ENCODE data around the gene NPR3.

NPR3 gene

DNA sequence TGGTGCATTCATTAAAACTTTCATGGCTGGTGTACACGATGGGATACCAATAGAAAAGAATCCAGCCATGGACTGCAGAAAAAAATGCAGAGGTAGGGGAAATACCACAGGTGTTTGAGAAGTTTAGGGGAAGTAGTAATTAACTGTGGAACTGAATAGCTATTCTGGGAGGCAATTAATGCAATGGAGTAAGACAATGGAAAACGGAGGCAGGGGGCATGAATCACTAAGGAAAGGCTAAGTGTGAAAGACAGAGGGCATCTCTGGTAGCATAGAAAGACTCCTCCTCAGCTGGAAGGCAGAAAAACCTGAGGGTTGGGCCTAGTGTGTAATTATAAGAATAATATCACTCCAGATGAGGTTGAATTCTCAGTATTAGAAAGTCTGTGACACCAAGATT lies 30.9 kb upstream of the NPR3 start:
- TF ChIP-seq, protein P1, sequence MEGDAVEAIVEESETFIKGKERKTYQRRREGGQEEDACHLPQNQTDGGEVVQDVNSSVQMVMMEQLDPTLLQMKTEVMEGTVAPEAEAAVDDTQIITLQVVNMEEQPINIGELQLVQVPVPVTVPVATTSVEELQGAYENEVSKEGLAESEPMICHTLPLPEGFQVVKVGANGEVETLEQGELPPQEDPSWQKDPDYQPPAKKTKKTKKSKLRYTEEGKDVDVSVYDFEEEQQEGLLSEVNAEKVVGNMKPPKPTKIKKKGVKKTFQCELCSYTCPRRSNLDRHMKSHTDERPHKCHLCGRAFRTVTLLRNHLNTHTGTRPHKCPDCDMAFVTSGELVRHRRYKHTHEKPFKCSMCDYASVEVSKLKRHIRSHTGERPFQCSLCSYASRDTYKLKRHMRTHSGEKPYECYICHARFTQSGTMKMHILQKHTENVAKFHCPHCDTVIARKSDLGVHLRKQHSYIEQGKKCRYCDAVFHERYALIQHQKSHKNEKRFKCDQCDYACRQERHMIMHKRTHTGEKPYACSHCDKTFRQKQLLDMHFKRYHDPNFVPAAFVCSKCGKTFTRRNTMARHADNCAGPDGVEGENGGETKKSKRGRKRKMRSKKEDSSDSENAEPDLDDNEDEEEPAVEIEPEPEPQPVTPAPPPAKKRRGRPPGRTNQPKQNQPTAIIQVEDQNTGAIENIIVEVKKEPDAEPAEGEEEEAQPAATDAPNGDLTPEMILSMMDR (conservative IDR thresholded peaks at IDR 0.05; ENCODE audit: low read length) = no peak
- DNase-seq (ENCODE audit: low read depth) = no peak
- H3K4me3 ChIP-seq (ENCODE audit: low read length) = no peak overlapping the region

DNA sequence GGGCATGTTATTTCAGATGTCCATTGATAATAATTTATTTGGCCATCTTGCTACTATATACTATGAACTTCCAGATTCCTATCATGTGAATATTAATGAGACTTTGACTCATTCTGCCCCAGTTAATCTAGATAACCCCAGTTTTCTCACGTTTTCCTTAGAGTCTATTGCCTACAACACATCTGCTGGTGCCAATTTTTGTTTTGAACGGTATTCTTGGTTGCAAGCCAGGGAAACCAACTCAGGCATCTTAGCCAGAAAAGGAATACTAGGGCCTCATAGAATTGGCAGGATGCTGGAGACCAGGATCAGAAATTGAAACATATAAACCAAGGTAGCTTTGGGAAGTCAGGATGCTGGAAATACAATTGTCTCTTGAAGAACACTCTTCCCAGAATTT lies 28.0 kb upstream of the NPR3 start:
- H3K4me3 ChIP-seq (ENCODE audit: low read length) = no peak overlapping the region
- TF ChIP-seq, protein P1 (conservative IDR thresholded peaks at IDR 0.05; ENCODE audit: low read length) = no peak
- peak; percentile 29 for DNase-seq (ENCODE audit: low read depth)

DNA sequence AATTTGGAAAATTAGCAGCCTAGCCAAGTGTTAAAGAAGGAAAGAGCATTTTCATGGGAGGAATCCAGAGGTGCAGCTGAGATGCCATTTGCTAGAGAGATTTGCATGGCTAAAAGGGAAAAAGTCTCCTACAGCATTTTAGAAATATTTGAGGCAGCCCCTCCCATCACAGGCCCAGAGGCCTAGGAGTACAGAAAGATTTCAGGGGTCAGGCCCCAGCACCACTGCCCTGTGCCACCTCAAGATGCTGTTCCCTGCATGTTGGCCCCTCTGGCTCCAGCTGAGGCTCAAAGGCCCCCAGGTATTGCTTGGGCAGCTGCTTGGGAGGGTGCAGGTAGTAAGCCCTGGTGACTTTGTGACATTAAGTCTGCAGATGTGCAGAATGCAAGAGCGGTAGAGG lies 26.9 kb upstream of the NPR3 start:
- TF ChIP-seq, protein P1 (conservative IDR thresholded peaks at IDR 0.05; ENCODE audit: low read length) = no peak
- DNase-seq (ENCODE audit: low read depth) = no peak
- H3K4me3 ChIP-seq (ENCODE audit: low read length) = no peak overlapping the region

DNA sequence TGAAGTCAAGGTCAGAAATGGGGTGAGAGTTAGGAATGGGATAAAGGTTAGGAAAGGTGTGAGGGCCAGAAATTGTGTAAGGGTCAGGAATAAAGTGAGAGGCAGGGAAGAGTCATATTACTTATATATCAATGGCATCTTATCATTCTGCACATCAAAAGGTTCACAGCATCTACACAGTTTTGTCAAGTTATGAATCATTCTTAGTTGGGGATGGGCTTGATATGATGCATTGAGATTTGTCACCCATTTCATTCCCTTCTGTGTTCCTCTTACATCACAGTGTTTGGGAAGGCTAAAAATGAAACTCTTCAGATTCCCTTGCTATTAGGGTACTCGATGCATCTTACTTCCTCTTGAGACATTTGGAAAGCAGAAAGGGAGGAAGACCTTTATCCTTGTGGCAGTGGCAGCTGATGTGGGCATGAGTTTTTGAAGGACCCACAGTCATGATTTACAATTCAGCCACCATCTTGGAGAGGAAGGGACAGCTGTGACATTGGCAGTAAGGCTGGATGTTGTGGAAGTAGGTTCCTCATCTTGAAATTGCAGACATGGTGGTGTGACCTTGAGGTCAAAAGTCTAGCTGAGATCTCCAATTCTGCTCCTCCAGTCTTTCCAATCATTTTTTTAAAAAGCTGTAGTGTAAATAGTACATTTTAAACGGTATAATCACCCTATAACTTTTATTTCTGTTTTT lies 24.2 kb upstream of the NPR3 start:
- DNase-seq (ENCODE audit: low read depth) = peak; percentile 4
- TF ChIP-seq, protein P1 (conservative IDR thresholded peaks at IDR 0.05; ENCODE audit: low read length) = no peak
- H3K4me3 ChIP-seq (ENCODE audit: low read length) = no peak overlapping the region

DNA sequence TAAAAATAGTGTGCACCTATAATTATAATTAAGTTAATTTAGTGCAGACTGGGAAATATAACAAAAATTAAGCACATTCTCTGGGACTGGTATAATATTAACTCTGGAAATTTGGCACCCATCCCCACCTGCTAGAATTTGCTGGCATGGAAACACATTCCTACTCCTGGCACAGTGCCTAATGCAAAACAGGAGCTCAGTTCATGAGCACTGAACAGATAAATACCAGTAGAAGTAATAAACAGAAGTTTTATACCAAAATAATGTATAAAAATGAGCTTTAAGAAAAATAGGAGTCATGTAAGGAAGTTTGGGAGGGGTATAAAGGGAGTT lies 23.7 kb upstream of the NPR3 start:
- DNase-seq (ENCODE audit: low read depth) = peak; percentile 76
- TF ChIP-seq, protein P1 (conservative IDR thresholded peaks at IDR 0.05; ENCODE audit: low read length) = no peak

DNA sequence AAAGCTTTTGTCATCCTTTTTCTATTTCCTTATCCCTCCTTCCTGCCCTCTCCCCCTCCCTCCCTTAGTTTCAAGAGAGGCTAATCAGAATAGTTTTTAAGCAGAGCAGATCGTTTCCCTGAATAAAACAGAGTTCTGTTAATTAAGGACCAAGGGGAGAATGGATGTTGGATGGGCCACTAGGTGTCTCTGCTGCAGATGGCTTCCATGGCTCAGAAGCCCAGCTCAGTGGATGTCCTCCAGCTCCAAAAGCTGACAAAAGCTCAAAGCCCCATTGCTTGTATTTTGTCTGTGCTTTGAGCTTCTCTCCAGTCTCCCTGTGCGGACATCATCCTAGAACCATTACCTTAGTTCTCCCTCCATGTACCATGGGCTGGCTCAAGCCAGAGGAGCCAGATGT lies 21.0 kb upstream of the NPR3 start:
- DNase-seq (ENCODE audit: low read depth) = peak; percentile 8

More for the DNA sequence above, 23.7 kb upstream of the NPR3 start:
- H3K4me3 ChIP-seq (ENCODE audit: low read length) = no peak overlapping the region

DNA sequence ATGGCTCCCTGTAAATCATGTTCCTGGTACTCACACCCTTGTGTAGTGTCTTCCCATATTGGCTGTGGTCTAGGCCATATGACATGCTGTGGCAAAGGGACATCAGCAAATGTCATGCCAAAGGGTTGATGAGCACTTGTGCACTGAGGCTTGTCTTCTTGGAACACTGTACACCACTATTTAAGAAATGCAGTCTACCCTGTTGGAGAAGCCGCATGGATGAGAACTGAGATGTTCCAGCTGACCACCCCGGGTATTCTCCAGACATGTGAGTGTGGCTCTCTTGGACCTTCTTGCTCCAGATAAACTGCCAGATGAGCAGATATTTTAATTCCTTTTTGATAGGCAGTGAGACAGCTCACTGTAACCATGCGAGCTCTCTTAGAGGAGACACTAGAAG lies 20.5 kb upstream of the NPR3 start:
- DNase-seq (ENCODE audit: low read depth) = no peak
- no peak overlapping the region for H3K4me3 ChIP-seq (ENCODE audit: low read length)
- TF ChIP-seq, protein P1 (conservative IDR thresholded peaks at IDR 0.05; ENCODE audit: low read length) = no peak

More for the DNA sequence above, 21.0 kb upstream of the NPR3 start:
- H3K4me3 ChIP-seq (ENCODE audit: low read length) = no peak overlapping the region
- TF ChIP-seq, protein P1 (conservative IDR thresholded peaks at IDR 0.05; ENCODE audit: low read length) = peak; percentile 37

Data from AG10803 (cell line).